Stimulated activated naive CD8-positive, alpha-beta T cell treated with anti-CD3 and anti-CD28 coated beads, Interleukin-15, amount 100 ng/mL, for 72 hours (primary cell): ENCODE results near the gene DBX1.
A peak's percentile ranks its signal among the peaks of the same experiment; 100 is the strongest.

Experiments
- ATAC-seq: fragments of 150-1000 bp; cut with Tn5 transposase; 2 replicates; pipeline ENCODE4 v1.10.0; 2021; ENCODE audit warnings: mild to moderate bottlenecking, moderate library complexity
- DNase-seq, 2 donors: peaks; one replicate each; pipeline ENCODE4 v3.0.0; 2021 to 2022
- H3K27ac Mint-ChIP-seq, 2 donors: one replicate each; pipeline ENCODE4 v1.8.0; 2022; ENCODE audit warnings: mild to moderate bottlenecking in 2 of 2, mixed read lengths in 2 of 2, moderate library complexity in 2 of 2
- H3K27me3 Mint-ChIP-seq: one replicate; pipeline ENCODE4 v1.8.0; 2022; ENCODE audit warnings: mixed read lengths
- H3K4me1 Mint-ChIP-seq: one replicate; pipeline ENCODE4 v1.8.0; 2022; ENCODE audit warnings: mild to moderate bottlenecking, mixed read lengths
- H3K4me3 Mint-ChIP-seq, 2 donors: one replicate each; pipeline ENCODE4 v1.8.0; 2022; ENCODE audit warnings: mild to moderate bottlenecking in 2 of 2, mixed read lengths in 2 of 2, moderate library complexity in 1 of 2
- H3K9me3 Mint-ChIP-seq, 2 donors: one replicate each; pipeline ENCODE4 v1.8.0; 2022; ENCODE audit warnings: mixed read lengths in 2 of 2

Gene DBX1

GRCh38 chr11:20172721-20173447 lies 12.6 kb upstream of the DBX1 start:
- DNase-seq (no peak), ATAC-seq (peak; percentile 63)
- peaks cover 9 to 11% of the 10 kb centered on the region in 2 donors for H3K9me3 Mint-ChIP-seq
- H3K4me1 Mint-ChIP-seq, result no peaks in the 10 kb centered on the region
- no peak overlapping the region for H3K27ac Mint-ChIP-seq
- H3K4me3 Mint-ChIP-seq, result no peak overlapping the region
- peaks cover 52% of the 10 kb centered on the region for H3K27me3 Mint-ChIP-seq

- ATAC-seq (no peak), DNase-seq (no peak)
- no peak overlapping the region for H3K27ac Mint-ChIP-seq
- H3K9me3 Mint-ChIP-seq, result peaks cover 4 to 5% of the 10 kb centered on the region in 2 donors
- peaks cover 96% of the 10 kb centered on the region for H3K27me3 Mint-ChIP-seq
- peak overlapping the region; percentile 75 to 81 for H3K4me3 Mint-ChIP-seq
- peaks cover 34% of the 10 kb centered on the region for H3K4me1 Mint-ChIP-seq
Measured at GRCh38 chr11:20163783-20164481, 3.7 kb upstream of the DBX1 start.

- peaks cover 5 to 8% of the 10 kb centered on the region in 2 donors for H3K9me3 Mint-ChIP-seq
- peaks cover 42% of the 10 kb centered on the region for H3K4me1 Mint-ChIP-seq
- H3K27ac Mint-ChIP-seq, result peak overlapping the region in 1 of 2 donors; percentile 91
- peak overlapping the region; percentile 75 to 81 for H3K4me3 Mint-ChIP-seq
- H3K27me3 Mint-ChIP-seq, result peaks cover 100% of the 10 kb centered on the region
- ATAC-seq, result peak; percentile 55
- DNase-seq, result peak; percentile 11 to 27
Measured at GRCh38 chr11:20162824-20163782, 2.8 kb upstream of the DBX1 start.

- ATAC-seq (no peak), DNase-seq (no peak)
- Mint-ChIP-seq H3K9me3 (peaks cover 5 to 8% of the 10 kb centered on the region in 2 donors), H3K27ac (peak overlapping the region in 1 of 2 donors; percentile 79), H3K4me1 (peaks cover 52% of the 10 kb centered on the region), H3K4me3 (peak overlapping the region in 1 of 2 donors; percentile 8), H3K27me3 (peaks cover 100% of the 10 kb centered on the region)
Measured at GRCh38 chr11:20161923-20162744, 1.9 kb upstream of the DBX1 start.

GRCh38 chr11:20161230-20161918 lies 1.1 kb upstream of the DBX1 start:
- peak overlapping the region in 1 of 2 donors; percentile 79 for H3K27ac Mint-ChIP-seq
- ATAC-seq, result no peak
- peak in 1 of 2 donors; percentile 19 for DNase-seq
- H3K9me3 Mint-ChIP-seq, result peaks cover 5 to 8% of the 10 kb centered on the region in 2 donors
- H3K4me1 Mint-ChIP-seq, result peaks cover 57% of the 10 kb centered on the region
- peaks cover 99% of the 10 kb centered on the region for H3K27me3 Mint-ChIP-seq
- H3K4me3 Mint-ChIP-seq, result no peak overlapping the region

- H3K4me1 Mint-ChIP-seq, result peaks cover 63% of the 10 kb centered on the region
- H3K27ac Mint-ChIP-seq, result peak overlapping the region in 1 of 2 donors; percentile 78
- H3K27me3 Mint-ChIP-seq, result peaks cover 96% of the 10 kb centered on the region
- peaks cover 5 to 8% of the 10 kb centered on the region in 2 donors for H3K9me3 Mint-ChIP-seq
- ATAC-seq (no peak), DNase-seq (no peak)
- no peak overlapping the region for H3K4me3 Mint-ChIP-seq
Measured at GRCh38 chr11:20159466-20160381, 551 bp downstream of the DBX1 start.

- peaks cover 58% of the 10 kb centered on the region for H3K4me1 Mint-ChIP-seq
- no peak overlapping the region for H3K4me3 Mint-ChIP-seq
- H3K9me3 Mint-ChIP-seq, result peaks cover 5 to 8% of the 10 kb centered on the region in 2 donors
- ATAC-seq, result no peak
- peaks cover 90% of the 10 kb centered on the region for H3K27me3 Mint-ChIP-seq
- peak overlapping the region in 1 of 2 donors; percentile 19 for H3K27ac Mint-ChIP-seq
- DNase-seq, result peak; percentile 9 to 26
Measured at GRCh38 chr11:20158597-20159257, 1.5 kb downstream of the DBX1 start.

- H3K4me3 Mint-ChIP-seq, result peak overlapping the region; percentile 80 to 85
- DNase-seq, result no peak
- H3K4me1 Mint-ChIP-seq, result peaks cover 48% of the 10 kb centered on the region
- peaks cover 5 to 8% of the 10 kb centered on the region in 2 donors for H3K9me3 Mint-ChIP-seq
- ATAC-seq, result no peak
- no peak overlapping the region for H3K27ac Mint-ChIP-seq
- H3K27me3 Mint-ChIP-seq, result peaks cover 83% of the 10 kb centered on the region
Measured at GRCh38 chr11:20157728-20158127, 2.5 kb downstream of the DBX1 start.

GRCh38 chr11:20156876-20157613 lies 3.2 kb downstream of the DBX1 start:
- peak; percentile 70 for ATAC-seq
- Mint-ChIP-seq H3K4me1 (peaks cover 41% of the 10 kb centered on the region), H3K27ac (peak overlapping the region; percentile 34 to 82), H3K27me3 (peaks cover 76% of the 10 kb centered on the region), H3K4me3 (peak overlapping the region; percentile 80 to 85), H3K9me3 (peaks cover 5 to 8% of the 10 kb centered on the region in 2 donors)
- peak; percentile 45 for DNase-seq

- DNase-seq, result peak; percentile 12 to 68
- peaks cover 5 to 8% of the 10 kb centered on the region in 2 donors for H3K9me3 Mint-ChIP-seq
- H3K4me1 Mint-ChIP-seq, result peaks cover 38% of the 10 kb centered on the region
- H3K27me3 Mint-ChIP-seq, result peaks cover 70% of the 10 kb centered on the region
- peak overlapping the region; percentile 80 to 85 for H3K4me3 Mint-ChIP-seq
- H3K27ac Mint-ChIP-seq, result no peak overlapping the region
- peak; percentile 82 for ATAC-seq
Measured at GRCh38 chr11:20156280-20156875, 3.9 kb downstream of the DBX1 start.

- peak overlapping the region; percentile 80 to 85 for H3K4me3 Mint-ChIP-seq
Measured at GRCh38 chr11:20155683-20156279, 4.5 kb downstream of the DBX1 start.

More at GRCh38 chr11:20155683-20156279, 4.5 kb downstream of the DBX1 start:
- DNase-seq, result no peak
- Mint-ChIP-seq H3K27ac (no peak overlapping the region), H3K27me3 (peaks cover 64% of the 10 kb centered on the region), H3K9me3 (peaks cover 5 to 8% of the 10 kb centered on the region in 2 donors), H3K4me1 (peaks cover 38% of the 10 kb centered on the region)
- ATAC-seq, result no peak
